WTC11 (cell line): ENCODE results near the gene ILF3. TPM values are rescaled to one million over a fixed set of nuclear protein-coding genes. Genes with fewer than 3 reads are reported as not detected.
A peak's percentile ranks its signal among the peaks of the same experiment; 100 is the strongest.

Source experiments
- ATAC-seq: fragments of 200-7000 bp; cut with Tn5 transposase; 2 replicates; pipeline ENCODE4 v1.10.0; 2021; ENCODE audit warnings: mild to moderate bottlenecking, moderate library complexity
- CTCF ChIA-PET: fragments of 300-600 bp; sonication (Branson Sonifier 250); formaldehyde crosslinking; loops from one replicate; lab custom pipeline; 2021; ENCODE audit warnings: antibody characterized with exemption; lab: Charles Lee
- POLR2A ChIA-PET: fragments of 350-600 bp; sonication (Branson Sonifier 250); formaldehyde crosslinking; loops from one replicate; lab custom pipeline; 2021; ENCODE audit warnings: antibody characterized with exemption; lab: Charles Lee
- DNase-seq: peaks from one replicate; pipeline ENCODE4 v3.0.0; 2021; ENCODE audit warnings: low spot score
- H3K27ac Mint-ChIP-seq: 2 replicates; pipeline ENCODE4 v1.8.0; 2021; ENCODE audit warnings: mixed read lengths
- H3K27me3 Mint-ChIP-seq: 2 replicates; pipeline ENCODE4 v1.8.0; 2021; ENCODE audit warnings: low read depth, mild to moderate bottlenecking, moderate library complexity, mixed read lengths
- H3K36me3 Mint-ChIP-seq: 2 replicates; pipeline ENCODE4 v1.8.0; 2021; ENCODE audit warnings: mixed read lengths
- H3K4me1 Mint-ChIP-seq: 2 replicates; pipeline ENCODE4 v1.8.0; 2022; ENCODE audit warnings: mixed read lengths
- H3K4me3 Mint-ChIP-seq: 2 replicates; pipeline ENCODE4 v1.8.0; 2021; ENCODE audit warnings: mild to moderate bottlenecking, moderate library complexity, mixed read lengths
- H3K9me3 Mint-ChIP-seq: 2 replicates; pipeline ENCODE4 v1.8.0; 2021; ENCODE audit warnings: mixed read lengths
- ARID4B ChIP-seq: sonication (generic); formaldehyde crosslinking; IDR thresholded peaks from 2 replicates; pipeline ENCODE4 v1.8.0; 2023; ENCODE audit warnings: missing genetic modification reagents, mild to moderate bottlenecking, borderline replicate concordance
- ESRRA ChIP-seq: sonication (generic); formaldehyde crosslinking; IDR thresholded peaks from 2 replicates; pipeline ENCODE4 v1.8.1; 2022; ENCODE audit warnings: mild to moderate bottlenecking, missing genetic modification reagents, borderline replicate concordance
- IRF2 ChIP-seq: sonication (generic); formaldehyde crosslinking; IDR thresholded peaks from 2 replicates; pipeline ENCODE4 v1.8.0; 2022; ENCODE audit warnings: low read depth, missing genetic modification reagents, borderline replicate concordance
- KAT7 ChIP-seq: sonication (generic); formaldehyde crosslinking; IDR thresholded peaks from 2 replicates; pipeline ENCODE4 v1.8.1; 2023; ENCODE audit warnings: missing genetic modification reagents, mild to moderate bottlenecking, borderline replicate concordance
- OVOL2 ChIP-seq: fragments of 250-450 bp; sonication (Bioruptor Pico); IDR thresholded peaks from 2 replicates; pipeline ENCODE4 v1.9.0; 2021; ENCODE audit warnings: mild to moderate bottlenecking, borderline replicate concordance
- RELA ChIP-seq: sonication (generic); formaldehyde crosslinking; IDR thresholded peaks from 2 replicates; pipeline ENCODE4 v1.8.1; 2022; ENCODE audit warnings: missing genetic modification reagents, mild to moderate bottlenecking, borderline replicate concordance
- SMAD3 ChIP-seq: sonication (generic); formaldehyde crosslinking; IDR thresholded peaks from 2 replicates; pipeline ENCODE4 v1.8.0; 2022; ENCODE audit warnings: missing genetic modification reagents, mild to moderate bottlenecking, borderline replicate concordance
- SMAD4 ChIP-seq: sonication (generic); formaldehyde crosslinking; IDR thresholded peaks from 2 replicates; pipeline ENCODE4 v1.8.0; 2022; ENCODE audit warnings: mild to moderate bottlenecking, missing genetic modification reagents
- TCF7 ChIP-seq: sonication (generic); formaldehyde crosslinking; IDR thresholded peaks from 2 replicates; pipeline ENCODE4 v1.8.0; 2022; ENCODE audit warnings: mild to moderate bottlenecking, low read depth, missing genetic modification reagents, moderate library complexity
- TEAD1 ChIP-seq: sonication (generic); formaldehyde crosslinking; IDR thresholded peaks from 2 replicates; pipeline ENCODE4 v1.8.0; 2022; ENCODE audit warnings: mild to moderate bottlenecking, missing genetic modification reagents
- TP53 ChIP-seq: sonication (generic); formaldehyde crosslinking; IDR thresholded peaks from 2 replicates; pipeline ENCODE4 v1.8.1; 2023; ENCODE audit warnings: mild to moderate bottlenecking, missing genetic modification reagents
- ZNF317 ChIP-seq: sonication (generic); formaldehyde crosslinking; IDR thresholded peaks from 2 replicates; pipeline ENCODE4 v1.8.1; 2023; ENCODE audit warnings: low read depth, mild to moderate bottlenecking, moderate library complexity, missing genetic modification reagents, borderline replicate concordance
- ZNF423 ChIP-seq: fragments of 250-450 bp; sonication (Bioruptor Pico); IDR thresholded peaks from 2 replicates; pipeline ENCODE4 v2.1.2; 2022; ENCODE audit warnings: mild to moderate bottlenecking, moderate library complexity
- ZNF532 ChIP-seq: fragments of 250-450 bp; sonication (Bioruptor Pico); IDR thresholded peaks from 2 replicates; pipeline ENCODE4 v1.9.0; 2021; ENCODE audit warnings: mild to moderate bottlenecking, borderline replicate concordance
- total RNA-seq: library from RNA; stranded (reverse); gene quantifications from 3 replicates; pipeline ENCODE4 v1.2.3, GENCODE V29; 2021

The ILF3 gene
- total RNA-seq, 1 experiment from 2014 or later: 659 TPM

GRCh38 chr19:10617409-10618121 lies 36.6 kb upstream of the ILF3 start:
- no peak overlapping the region for H3K4me3 Mint-ChIP-seq
- H3K4me1 Mint-ChIP-seq: no peaks in the 10 kb centered on the region

More at GRCh38 chr19:10617409-10618121, 36.6 kb upstream of the ILF3 start:
- no peaks in the 10 kb centered on the region for H3K9me3 Mint-ChIP-seq
- H3K27ac Mint-ChIP-seq: peak overlapping the region; percentile 66
- ATAC-seq (no peak), DNase-seq (no peak)
- no peaks in the 10 kb centered on the region for H3K27me3 Mint-ChIP-seq
- ChIA-PET POLR2A (no interaction called here), CTCF (no interaction called here)
- TF ChIP-seq IRF2 (CRISPR knock-in tag): no peak
- no peak for TF ChIP-seq ARID4B (CRISPR knock-in tag)
- TF ChIP-seq KAT7 (CRISPR knock-in tag): no peak
- TF ChIP-seq ZNF423 (CRISPR knock-in tag): no peak
- TF ChIP-seq SMAD4: no peak
- TF ChIP-seq ZNF317: no peak
- TF ChIP-seq TP53 (CRISPR knock-in tag): no peak
- no peak for TF ChIP-seq OVOL2
- no peak for TF ChIP-seq RELA (CRISPR knock-in tag)
- no peak for TF ChIP-seq TEAD1 (CRISPR knock-in tag)
- no peak for TF ChIP-seq ESRRA (CRISPR knock-in tag)
- TF ChIP-seq ZNF532 (CRISPR knock-in tag): no peak
- no peak for TF ChIP-seq SMAD3 (CRISPR knock-in tag)
- TF ChIP-seq TCF7 (CRISPR knock-in tag): no peak
- peaks cover 6% of the 10 kb centered on the region; the same call in 1 of the 2 replicates for H3K36me3 Mint-ChIP-seq
